OCI-LY3 (cell line): ENCODE data around the gene PSME3.
"Not testable (repeated sequence)": the region's sequence is repeated elsewhere in the genome, so short reads cannot be mapped to it uniquely, and the experiment has no call there.

Experiments
- H2AFZ ChIP-seq: fragments of 200-600, 300-600 bp; shearing (Covaris generic); 2 replicates; pipeline ENCODE4 v1.6.0; 2014; ENCODE audit warnings: antibody characterized with exemption, low read depth, low read length
- H3K27ac ChIP-seq: fragments of 200-600, 300-600 bp; sonication (generic); 2 replicates; pipeline ENCODE4 v1.5.1; 2014; ENCODE audit warnings: mild to moderate bottlenecking, low read length, moderate library complexity, mixed read lengths
- H3K27me3 ChIP-seq: fragments of 200-600, 300-600 bp; sonication (generic); 2 replicates; pipeline ENCODE4 v1.6.1; 2014; ENCODE audit warnings: low read depth, low read length, mixed read lengths
- H3K36me3 ChIP-seq: fragments of 200-600, 300-600 bp; sonication (generic); replicated peaks from 2 replicates; pipeline ENCODE3; 2014; ENCODE audit warnings: low read depth, low read length, mixed read lengths
- H3K4me1 ChIP-seq: fragments of 300-600, 200-600 bp; sonication (generic); 2 replicates; pipeline ENCODE4 v1.6.1; 2014; ENCODE audit warnings: low read length, mixed read lengths
- H3K4me2 ChIP-seq: fragments of 200-600, 300-600 bp; sonication (generic); 2 replicates; pipeline ENCODE4 v1.6.1; 2014; ENCODE audit warnings: low read length, mixed read lengths
- H3K4me3 ChIP-seq: fragments of 300-600, 200-600 bp; sonication (generic); 2 replicates; pipeline ENCODE4 v1.5.1; 2014; ENCODE audit warnings: antibody characterized with exemption, mild to moderate bottlenecking, low read length, moderate library complexity
- H3K79me2 ChIP-seq: fragments of 300-600, 200-600 bp; shearing (Covaris generic); 2 replicates; pipeline ENCODE4 v1.6.1; 2014; ENCODE audit warnings: mild to moderate bottlenecking, low read length, mixed read lengths
- H3K9ac ChIP-seq: fragments of 300-600, 200-600 bp; shearing (Covaris generic); 2 replicates; pipeline ENCODE4 v1.6.0; 2014; ENCODE audit warnings: mild to moderate bottlenecking, low read length, moderate library complexity
- H3K9me3 ChIP-seq: fragments of 200-600, 300-600 bp; shearing (Covaris generic); 2 replicates; pipeline ENCODE4 v1.6.1; 2014; ENCODE audit warnings: low read length, mixed read lengths; ENCODE audit not compliant: insufficient read depth
- H4K20me1 ChIP-seq: fragments of 200-600, 300-600 bp; sonication (generic); 2 replicates; pipeline ENCODE4 v1.6.1; 2016; ENCODE audit warnings: low read length, mixed read lengths; ENCODE audit not compliant: insufficient read depth
- EZH2phosphoT487 ChIP-seq: fragments of 200-600 bp; shearing (Covaris generic); IDR thresholded peaks from 2 replicates; pipeline ENCODE4 v1.6.1; 2018; ENCODE audit warnings: antibody characterized with exemption, mixed run types, low read depth
- TF ChIP-seq, protein P1 (sequence below): fragments of 200-600, 300-600 bp; sonication (generic); IDR thresholded peaks from 2 replicates; pipeline ENCODE4 v1.5.1; 2014; ENCODE audit warnings: antibody characterized with exemption, low read length, low read depth

PSME3 gene

DNA sequence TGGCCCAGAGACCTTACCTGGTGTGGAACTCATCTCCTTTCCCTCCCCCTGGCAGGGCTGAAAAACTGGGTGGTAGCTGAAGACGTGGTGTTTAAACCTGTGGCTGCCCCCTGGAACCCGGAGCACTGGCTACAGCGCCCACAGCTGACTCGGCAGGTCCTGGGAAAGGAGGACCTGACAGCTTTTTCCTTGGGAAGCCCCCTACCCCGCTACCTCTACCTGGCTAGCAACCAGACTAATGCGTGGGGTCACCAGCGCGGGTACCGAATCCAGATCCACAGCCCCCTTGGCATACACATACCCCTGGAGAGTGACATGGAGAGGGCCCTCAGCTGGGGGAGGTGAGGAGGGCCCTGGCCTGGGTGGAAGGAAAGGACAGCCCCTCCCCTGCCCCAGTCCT, 15.8 kb downstream of the PSME3 start:
- Histone ChIP-seq H3K4me3 (no peak overlapping the region), H2AFZ (no peak overlapping the region), H3K27me3 (no peaks in the 10 kb centered on the region), H3K4me1 (no peaks in the 10 kb centered on the region), H3K9me3 (no peaks in the 10 kb centered on the region), H3K4me2 (no peak overlapping the region), H3K9ac (no peak overlapping the region), H3K79me2 (no peaks in the 10 kb centered on the region), H3K27ac (no peak overlapping the region), H3K36me3 (peaks cover 17% of the 10 kb centered on the region), H4K20me1 (no peaks in the 10 kb centered on the region)
- TF ChIP-seq, protein P1, sequence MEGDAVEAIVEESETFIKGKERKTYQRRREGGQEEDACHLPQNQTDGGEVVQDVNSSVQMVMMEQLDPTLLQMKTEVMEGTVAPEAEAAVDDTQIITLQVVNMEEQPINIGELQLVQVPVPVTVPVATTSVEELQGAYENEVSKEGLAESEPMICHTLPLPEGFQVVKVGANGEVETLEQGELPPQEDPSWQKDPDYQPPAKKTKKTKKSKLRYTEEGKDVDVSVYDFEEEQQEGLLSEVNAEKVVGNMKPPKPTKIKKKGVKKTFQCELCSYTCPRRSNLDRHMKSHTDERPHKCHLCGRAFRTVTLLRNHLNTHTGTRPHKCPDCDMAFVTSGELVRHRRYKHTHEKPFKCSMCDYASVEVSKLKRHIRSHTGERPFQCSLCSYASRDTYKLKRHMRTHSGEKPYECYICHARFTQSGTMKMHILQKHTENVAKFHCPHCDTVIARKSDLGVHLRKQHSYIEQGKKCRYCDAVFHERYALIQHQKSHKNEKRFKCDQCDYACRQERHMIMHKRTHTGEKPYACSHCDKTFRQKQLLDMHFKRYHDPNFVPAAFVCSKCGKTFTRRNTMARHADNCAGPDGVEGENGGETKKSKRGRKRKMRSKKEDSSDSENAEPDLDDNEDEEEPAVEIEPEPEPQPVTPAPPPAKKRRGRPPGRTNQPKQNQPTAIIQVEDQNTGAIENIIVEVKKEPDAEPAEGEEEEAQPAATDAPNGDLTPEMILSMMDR = no peak
- no peak for TF ChIP-seq EZH2phosphoT487

DNA sequence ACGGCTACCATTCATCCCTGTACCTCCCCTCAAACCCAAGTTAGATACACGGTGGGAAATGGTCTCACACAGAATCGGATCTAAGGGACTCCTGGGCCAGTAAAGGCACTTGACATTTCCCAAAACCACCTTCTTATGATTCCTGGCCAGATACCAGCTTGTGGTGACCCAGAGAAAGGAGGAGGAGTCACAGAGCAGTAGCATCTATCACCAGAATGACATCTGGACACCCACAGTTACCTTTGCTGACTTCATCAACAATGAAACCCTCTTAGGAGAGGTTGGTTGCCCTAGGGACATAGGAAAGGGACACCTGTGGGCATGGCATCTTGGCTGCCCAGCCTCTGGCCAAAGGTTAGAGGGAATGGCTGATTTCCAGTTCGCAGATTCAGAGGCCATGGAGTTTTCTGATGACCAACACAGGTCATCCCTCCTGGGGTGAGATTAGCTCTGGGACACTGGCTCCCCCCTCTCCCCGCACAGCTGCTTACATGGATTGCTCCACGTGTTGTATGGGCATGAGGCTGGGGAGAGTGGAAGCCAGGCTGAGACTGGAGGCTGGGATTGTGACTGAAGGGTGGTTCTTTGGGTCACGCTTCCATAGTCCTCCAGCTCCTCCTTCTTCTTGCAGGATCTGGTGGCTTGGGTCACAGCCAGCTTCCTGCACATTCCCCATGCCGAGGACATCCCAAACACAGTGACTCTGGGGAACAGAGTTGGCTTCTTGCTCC, 16.4 kb downstream of the PSME3 start:
- no peaks in the 10 kb centered on the region for H3K4me1 ChIP-seq
- H3K4me2 ChIP-seq = no peak overlapping the region
- H3K79me2 ChIP-seq = no peaks in the 10 kb centered on the region
- H3K36me3 ChIP-seq = peaks cover 12% of the 10 kb centered on the region
- H3K4me3 ChIP-seq = no peak overlapping the region
- no peaks in the 10 kb centered on the region for H4K20me1 ChIP-seq
- H3K9me3 ChIP-seq = no peaks in the 10 kb centered on the region
- no peak overlapping the region for H2AFZ ChIP-seq
- no peak overlapping the region for H3K9ac ChIP-seq
- no peaks in the 10 kb centered on the region for H3K27me3 ChIP-seq
- H3K27ac ChIP-seq = no peak overlapping the region
- TF ChIP-seq, protein P1 = no peak
- TF ChIP-seq EZH2phosphoT487 = no peak

- Histone ChIP-seq H3K36me3 (no peaks in the 10 kb centered on the region), H4K20me1 (no peaks in the 10 kb centered on the region), H3K27me3 (no peaks in the 10 kb centered on the region), H3K79me2 (no peaks in the 10 kb centered on the region), H2AFZ (no peak within 1 kb of the TSS), H3K4me1 (no peaks in the 10 kb centered on the region), H3K4me3 (no peak within 1 kb of the TSS), H3K9ac (no peak within 1 kb of the TSS), H3K9me3 (no peaks in the 10 kb centered on the region), H3K4me2 (no peak within 1 kb of the TSS), H3K27ac (no peak within 1 kb of the TSS)
- TF ChIP-seq EZH2phosphoT487 = no peak
- TF ChIP-seq, protein P1 = no peak
Observed at GRCh38 chr17:42850954-42851353, 17.8 kb downstream of the PSME3 start, which contains the start of gene AOC3. Gene AOC3, plus strand, starts transcription at chr17:42851199. Its CDS starts 145 bp downstream, at chr17:42851344.

- H3K79me2 ChIP-seq, H3K4me1 ChIP-seq, H4K20me1 ChIP-seq, H3K9ac ChIP-seq, H3K27ac ChIP-seq, H3K9me3 ChIP-seq, H2AFZ ChIP-seq, H3K4me2 ChIP-seq, H3K27me3 ChIP-seq, H3K4me3 ChIP-seq, H3K36me3 ChIP-seq: not testable (repeated sequence)
Observed at GRCh38 chr17:42851371-42852240, 18.4 kb downstream of the PSME3 start.
